K562 (cell line): ENCODE results near the gene PDE6G. TPM values are rescaled to one million over a fixed set of nuclear protein-coding genes. Genes with fewer than 3 reads are reported as not detected.
A peak's percentile ranks its signal among the peaks of the same experiment; 100 is the strongest.

Experiments used
- BCOR ChIP-seq: fragments of 450-650 bp; IDR thresholded peaks from 2 replicates; pipeline ENCODE4 v1.6.1; 2016
- ETV5 ChIP-seq: sonication (generic); formaldehyde crosslinking; IDR thresholded peaks from 2 replicates; pipeline ENCODE4 v1.4.0; 2020; ENCODE audit warnings: low read depth, mild to moderate bottlenecking, missing genetic modification reagents
- JUND ChIP-seq, 2 experiments: IDR thresholded peaks; 2 replicates in 1 of 2; 3 replicates in 1 of 2; pipeline ENCODE4 v1.6.1; 2011; ENCODE audit warnings: borderline replicate concordance in 2 of 2, low read depth in 2 of 2, low read length in 2 of 2, improper control_type of control experiment in 1 of 2, missing biosample characterization in 1 of 2, missing genetic modification characterization in 1 of 2, missing genetic modification reagents in 1 of 2
- MAFF ChIP-seq: IDR thresholded peaks from 2 replicates; pipeline ENCODE4 v1.6.1; 2012; ENCODE audit warnings: low read length, improper control_type of control experiment
- MEIS2 ChIP-seq: fragments of 450-650 bp; IDR thresholded peaks from 2 replicates; pipeline ENCODE4 v1.6.1; 2014; ENCODE audit warnings: mild to moderate bottlenecking; ENCODE audit not compliant: partially characterized antibody
- MTF1 ChIP-seq: fragments of 250-450 bp; sonication (Bioruptor Pico); IDR thresholded peaks from 2 replicates; pipeline ENCODE4 v1.9.0; 2021; ENCODE audit warnings: moderate library complexity, mild to moderate bottlenecking, inconsistent platforms, borderline replicate concordance
- PHF20 ChIP-seq: fragments of 450-650 bp; IDR thresholded peaks from 2 replicates; pipeline ENCODE4 v1.6.1; 2018; ENCODE audit not compliant: partially characterized antibody
- PRMT5 ChIP-seq: sonication (generic); formaldehyde crosslinking; IDR thresholded peaks from 2 replicates; pipeline ENCODE4 v1.5.0; 2020; ENCODE audit warnings: missing genetic modification reagents
- RFX5 ChIP-seq: IDR thresholded peaks from 2 replicates; pipeline ENCODE4 v1.6.1; 2011; ENCODE audit warnings: low read depth, mild to moderate bottlenecking, improper control_type of control experiment, low read length
- ZBTB40 ChIP-seq, 2 experiments: fragments of 450-650 bp in 1 of 2; sonication (generic) in 1 of 2; formaldehyde crosslinking in 1 of 2; IDR thresholded peaks; 2 replicates each; pipeline versions ENCODE4 v1.7.1 to v1.9.0; 2016 to 2022; ENCODE audit warnings: inconsistent platforms in 1 of 2, mild to moderate bottlenecking in 1 of 2, missing genetic modification reagents in 1 of 2
- ZNF316 ChIP-seq: fragments of 450-650 bp; IDR thresholded peaks from 2 replicates; pipeline ENCODE4 v1.6.1; 2016
- ZNF551 ChIP-seq: fragments of 250-450 bp; sonication (Bioruptor Pico); IDR thresholded peaks from 2 replicates; pipeline ENCODE4 v1.5.0; 2021; ENCODE audit warnings: mild to moderate bottlenecking, moderate library complexity
- polyA plus RNA-seq, 8 experiments: library from polyadenylated mRNA; depleted of rRNA in 4 of 8; stranded (reverse) in 5 of 8; unstranded in 3 of 8; fragments of >200 nt; fragmentation: Nextera tagmentation in 2 of 8; fragmentation: Illumina TruSeq in 1 of 8; extraction: Ambion mirVana in 2 of 8; extraction: Trizol in 1 of 8; gene quantifications; 2 replicates each; pipeline versions ENCODE4 v1.2.1 to v1.2.3, GENCODE V29; 2011 to 2014; ENCODE audit warnings: inconsistent platforms in 1 of 8, missing spikeins in 1 of 8
- total RNA-seq, 7 experiments: library from RNA; depleted of rRNA in 6 of 7; stranded (reverse); fragments of >200 nt in 6 of 7; fragmentation: Illumina TruSeq in 2 of 7; extraction: Trizol in 2 of 7; gene quantifications; 2 replicates each; pipeline versions ENCODE4 v1.2.1 to v1.2.3, GENCODE V29; 2011 to 2021; ENCODE audit warnings: low replicate concordance in 1 of 7
- TF ChIP-seq, protein P1 (sequence below): IDR thresholded peaks from 3 replicates; pipeline ENCODE4 v1.6.1; 2011; ENCODE audit warnings: borderline replicate concordance, mild to moderate bottlenecking, moderate library complexity; ENCODE audit not compliant: insufficient read length; ENCODE audit errors: extremely low read depth
- TF ChIP-seq, protein P2 (sequence below): fragments of 450-650 bp; IDR thresholded peaks from 2 replicates; pipeline ENCODE4 v1.6.1; 2014; ENCODE audit warnings: low read depth, mild to moderate bottlenecking, moderate library complexity, borderline replicate concordance

Gene PDE6G
- total and polyA plus RNA-seq, 9 of the 15 experiments (the other 6 are each of a cell fraction or from before 2014, with no cell fraction given) = 0.14 to 0.59 TPM; not detected in 7

DNA sequence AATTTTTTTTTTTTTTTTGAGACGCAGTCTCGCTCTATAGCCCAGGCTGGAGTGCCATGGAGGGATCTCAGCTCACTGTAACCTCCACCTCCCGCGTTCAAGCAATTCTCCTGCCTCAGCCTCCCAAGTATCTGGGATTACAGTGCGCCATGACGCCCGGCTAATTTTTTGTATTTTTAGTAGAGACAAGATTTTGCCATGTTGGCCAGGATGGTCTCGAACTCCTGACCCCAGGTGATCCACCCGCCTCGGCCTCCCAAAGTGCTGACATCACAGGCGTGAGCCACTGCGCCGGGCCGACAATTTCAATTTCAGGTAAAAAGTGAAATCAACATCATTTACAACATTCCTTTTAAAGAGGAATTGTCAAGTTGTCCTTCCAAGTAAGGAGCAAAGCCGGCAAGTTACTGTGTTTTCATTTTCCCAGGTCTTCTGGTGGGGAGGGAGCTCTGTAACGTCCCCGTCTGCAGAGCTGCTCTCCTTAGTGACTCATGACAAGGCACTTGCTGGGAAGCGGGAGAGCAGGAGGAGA is 20.3 kb downstream of the PDE6G start (continued):
- TF ChIP-seq ZBTB40 (IDR thresholded peaks at IDR 0.05) = peak; percentile 39; the same call in 1 of the 2 replicates
- no peak for TF ChIP-seq ZBTB40 (CRISPR knock-in tag; IDR thresholded peaks at IDR 0.05)
- TF ChIP-seq MTF1 (CRISPR knock-in tag) = no peak
- peak; percentile 30; the same call in 1 of the 2 replicates for TF ChIP-seq JUND (IDR thresholded peaks at IDR 0.05; ENCODE audit: borderline replicate concordance, low read depth, low read length)
- TF ChIP-seq JUND (tag; IDR thresholded peaks at IDR 0.05; ENCODE audit: borderline replicate concordance, low read depth, low read length) = no peak
- TF ChIP-seq ETV5 = 0 out of 2 replicates have a peak, but pooled peaks have one; percentile 21
- TF ChIP-seq MEIS2 = no peak
- TF ChIP-seq, protein P1, sequence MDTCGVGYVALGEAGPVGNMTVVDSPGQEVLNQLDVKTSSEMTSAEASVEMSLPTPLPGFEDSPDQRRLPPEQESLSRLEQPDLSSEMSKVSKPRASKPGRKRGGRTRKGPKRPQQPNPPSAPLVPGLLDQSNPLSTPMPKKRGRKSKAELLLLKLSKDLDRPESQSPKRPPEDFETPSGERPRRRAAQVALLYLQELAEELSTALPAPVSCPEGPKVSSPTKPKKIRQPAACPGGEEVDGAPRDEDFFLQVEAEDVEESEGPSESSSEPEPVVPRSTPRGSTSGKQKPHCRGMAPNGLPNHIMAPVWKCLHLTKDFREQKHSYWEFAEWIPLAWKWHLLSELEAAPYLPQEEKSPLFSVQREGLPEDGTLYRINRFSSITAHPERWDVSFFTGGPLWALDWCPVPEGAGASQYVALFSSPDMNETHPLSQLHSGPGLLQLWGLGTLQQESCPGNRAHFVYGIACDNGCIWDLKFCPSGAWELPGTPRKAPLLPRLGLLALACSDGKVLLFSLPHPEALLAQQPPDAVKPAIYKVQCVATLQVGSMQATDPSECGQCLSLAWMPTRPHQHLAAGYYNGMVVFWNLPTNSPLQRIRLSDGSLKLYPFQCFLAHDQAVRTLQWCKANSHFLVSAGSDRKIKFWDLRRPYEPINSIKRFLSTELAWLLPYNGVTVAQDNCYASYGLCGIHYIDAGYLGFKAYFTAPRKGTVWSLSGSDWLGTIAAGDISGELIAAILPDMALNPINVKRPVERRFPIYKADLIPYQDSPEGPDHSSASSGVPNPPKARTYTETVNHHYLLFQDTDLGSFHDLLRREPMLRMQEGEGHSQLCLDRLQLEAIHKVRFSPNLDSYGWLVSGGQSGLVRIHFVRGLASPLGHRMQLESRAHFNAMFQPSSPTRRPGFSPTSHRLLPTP = peak; percentile 11
- TF ChIP-seq BCOR = peak; percentile 40; the same call in 1 of the 2 replicates
- TF ChIP-seq PRMT5 = no peak
- no peak for TF ChIP-seq ZNF551 (CRISPR knock-in tag)
- no peak for TF ChIP-seq PHF20
- no peak for TF ChIP-seq MAFF
- TF ChIP-seq, protein P2, sequence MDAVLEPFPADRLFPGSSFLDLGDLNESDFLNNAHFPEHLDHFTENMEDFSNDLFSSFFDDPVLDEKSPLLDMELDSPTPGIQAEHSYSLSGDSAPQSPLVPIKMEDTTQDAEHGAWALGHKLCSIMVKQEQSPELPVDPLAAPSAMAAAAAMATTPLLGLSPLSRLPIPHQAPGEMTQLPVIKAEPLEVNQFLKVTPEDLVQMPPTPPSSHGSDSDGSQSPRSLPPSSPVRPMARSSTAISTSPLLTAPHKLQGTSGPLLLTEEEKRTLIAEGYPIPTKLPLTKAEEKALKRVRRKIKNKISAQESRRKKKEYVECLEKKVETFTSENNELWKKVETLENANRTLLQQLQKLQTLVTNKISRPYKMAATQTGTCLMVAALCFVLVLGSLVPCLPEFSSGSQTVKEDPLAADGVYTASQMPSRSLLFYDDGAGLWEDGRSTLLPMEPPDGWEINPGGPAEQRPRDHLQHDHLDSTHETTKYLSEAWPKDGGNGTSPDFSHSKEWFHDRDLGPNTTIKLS = no peak
- 0 out of 2 replicates have a peak, but pooled peaks have one; percentile 5 for TF ChIP-seq ZNF316
- peak; percentile 92 for TF ChIP-seq RFX5
